OCI-LY1 (cell line): ENCODE measurements around the gene MFSD2B.

Experiments used
- EZH2 ChIP-seq: fragments of 200-600 bp; sonication (generic), shearing (Covaris generic); IDR thresholded peaks from 2 replicates; pipeline ENCODE4 v1.8.0; 2017; ENCODE audit warnings: borderline replicate concordance, mixed run types, mild to moderate bottlenecking, antibody characterized with exemption, low read length, moderate library complexity, mixed read lengths
- TF ChIP-seq, protein P1 (sequence below): fragments of 200-600 bp; sonication (generic), shearing (Covaris generic); IDR thresholded peaks from 2 replicates; pipeline ENCODE4 v1.5.1; 2017; ENCODE audit warnings: mild to moderate bottlenecking, antibody characterized with exemption, low read length, moderate library complexity, mixed read lengths

DNA sequence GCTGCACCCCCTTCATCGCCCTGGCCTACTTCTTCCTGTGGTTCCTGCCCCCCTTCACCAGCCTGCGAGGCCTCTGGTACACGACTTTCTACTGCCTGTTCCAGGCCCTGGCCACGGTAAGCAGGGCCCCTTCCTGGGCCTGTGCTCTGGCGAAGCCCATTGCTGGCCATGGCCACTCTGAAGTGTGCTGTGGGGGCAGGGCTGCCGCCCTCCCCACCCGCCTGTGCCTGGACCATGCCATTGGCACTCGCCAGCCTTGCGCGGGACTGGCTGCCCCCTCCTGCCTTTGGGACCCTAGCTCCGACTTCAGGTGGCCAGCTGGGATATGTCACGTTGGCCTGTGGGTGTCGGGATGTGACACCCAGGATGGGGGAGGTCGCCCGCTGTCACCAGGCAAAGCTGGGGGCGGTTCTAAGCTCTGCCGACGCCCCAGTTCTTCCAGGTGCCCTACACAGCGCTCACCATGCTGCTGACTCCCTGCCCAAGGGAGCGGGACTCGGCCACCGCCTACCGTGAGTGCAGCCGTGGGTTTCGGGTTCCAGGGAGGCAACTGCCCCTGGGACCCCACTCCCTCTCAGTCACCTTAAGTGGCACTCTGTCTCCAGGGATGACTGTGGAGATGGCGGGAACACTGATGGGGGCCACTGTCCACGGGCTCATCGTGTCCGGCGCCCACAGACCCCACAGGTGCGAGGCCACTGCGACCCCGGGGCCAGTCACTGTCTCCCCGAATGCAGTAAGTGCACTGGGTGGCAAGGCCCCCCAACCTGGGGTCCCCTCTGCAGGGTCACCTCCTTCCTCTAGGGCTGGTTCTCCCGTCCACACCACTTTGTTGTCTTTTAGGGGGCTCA lies 7.2 kb downstream of the MFSD2B start:
- TF ChIP-seq, protein P1, sequence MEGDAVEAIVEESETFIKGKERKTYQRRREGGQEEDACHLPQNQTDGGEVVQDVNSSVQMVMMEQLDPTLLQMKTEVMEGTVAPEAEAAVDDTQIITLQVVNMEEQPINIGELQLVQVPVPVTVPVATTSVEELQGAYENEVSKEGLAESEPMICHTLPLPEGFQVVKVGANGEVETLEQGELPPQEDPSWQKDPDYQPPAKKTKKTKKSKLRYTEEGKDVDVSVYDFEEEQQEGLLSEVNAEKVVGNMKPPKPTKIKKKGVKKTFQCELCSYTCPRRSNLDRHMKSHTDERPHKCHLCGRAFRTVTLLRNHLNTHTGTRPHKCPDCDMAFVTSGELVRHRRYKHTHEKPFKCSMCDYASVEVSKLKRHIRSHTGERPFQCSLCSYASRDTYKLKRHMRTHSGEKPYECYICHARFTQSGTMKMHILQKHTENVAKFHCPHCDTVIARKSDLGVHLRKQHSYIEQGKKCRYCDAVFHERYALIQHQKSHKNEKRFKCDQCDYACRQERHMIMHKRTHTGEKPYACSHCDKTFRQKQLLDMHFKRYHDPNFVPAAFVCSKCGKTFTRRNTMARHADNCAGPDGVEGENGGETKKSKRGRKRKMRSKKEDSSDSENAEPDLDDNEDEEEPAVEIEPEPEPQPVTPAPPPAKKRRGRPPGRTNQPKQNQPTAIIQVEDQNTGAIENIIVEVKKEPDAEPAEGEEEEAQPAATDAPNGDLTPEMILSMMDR = no peak
- TF ChIP-seq EZH2 = no peak
